ENCODE measurements around the gene ROBO4. TPM values are rescaled to one million over a fixed set of nuclear protein-coding genes. Genes with fewer than 3 reads are reported as not detected.

ROBO4 gene
- total and polyA plus RNA-seq, 2 experiments from 2014 or later, result not detected

- Mint-ChIP-seq H3K9me3 (peaks cover 4% of the 10 kb centered on the region; the same call in 2 of the 3 replicates), H3K27me3 (ENCODE audit: insufficient read depth, low read depth, poor library complexity) (peaks cover 7% of the 10 kb centered on the region), H3K36me3 (ENCODE audit: low read depth) (no peaks in the 10 kb centered on the region), H3K27ac (no peak overlapping the region), H3K4me3 (peak overlapping the region; percentile 65), H3K4me1 (peaks cover 27% of the 10 kb centered on the region)
- ATAC-seq, result no peak
- Histone ChIP-seq H2AFZ (no peak overlapping the region), H3K9me2 (ENCODE audit: insufficient read depth) (no peaks in the 10 kb centered on the region), H3K4me1 (ENCODE audit: insufficient read depth) (peaks cover 18% of the 10 kb centered on the region), H3K36me3 (ENCODE audit: insufficient read depth) (no peaks in the 10 kb centered on the region), H3K4me2 (peak overlapping the region; percentile 86), H3K27ac (ENCODE audit: low read depth) (no peak overlapping the region), H3K4me3 (peak overlapping the region; percentile 54), H3K79me2 (replicated peaks; ENCODE audit: insufficient read depth) (no peaks in the 10 kb centered on the region), H3K27me3 (ENCODE audit: insufficient read depth) (peaks cover 100% of the 10 kb centered on the region), H4K20me1 (replicated peaks; ENCODE audit: insufficient read depth) (peaks cover 38% of the 10 kb centered on the region), H3F3A (replicated peaks; ENCODE audit: low read depth) (peaks cover 24% of the 10 kb centered on the region; the same call in 1 of the 2 replicates)
- no peak for DNase-seq (ENCODE audit: low spot score)
- TF ChIP-seq JUNB (IDR thresholded peaks at IDR 0.05; ENCODE audit: unreplicated experiment) (no peak), POLR2AphosphoS5 (IDR thresholded peaks at IDR 0.05; ENCODE audit: low read depth) (no peak), ZNF114 (CRISPR knock-in tag; IDR thresholded peaks at IDR 0.05) (no peak), EZH2phosphoT487 (IDR thresholded peaks at IDR 0.05; ENCODE audit: unreplicated experiment) (no peak), CTCF (conservative IDR thresholded peaks at IDR 0.05; ENCODE audit: low read depth in 2 of 2) (no peak), EZH2 (IDR thresholded peaks at IDR 0.05; ENCODE audit: low read depth, unreplicated experiment) (peak; percentile 59), ZNF331 (CRISPR knock-in tag; IDR thresholded peaks at IDR 0.05; ENCODE audit: low read depth) (no peak), NANOG (IDR thresholded peaks at IDR 0.05; ENCODE audit: borderline replicate concordance) (no peak)
These were observed 54.1 kb downstream of the ROBO4 start for GRCh38 chr11:124843616-124843910.

GRCh38 chr11:124842305-124842704 is 55.4 kb downstream of the ROBO4 start:
- ATAC-seq (no peak), DNase-seq (ENCODE audit: low spot score) (no peak)
- Mint-ChIP-seq H3K4me1 (peaks cover 23% of the 10 kb centered on the region), H3K27ac (no peak overlapping the region), H3K9me3 (peaks cover 4% of the 10 kb centered on the region; the same call in 2 of the 3 replicates), H3K36me3 (ENCODE audit: low read depth) (no peaks in the 10 kb centered on the region), H3K4me3 (peak overlapping the region; percentile 65; the same call in 2 of the 3 replicates), H3K27me3 (ENCODE audit: insufficient read depth, low read depth, poor library complexity) (peaks cover 20% of the 10 kb centered on the region)
- no peaks in the 10 kb centered on the region for H3K9me2 ChIP-seq (ENCODE audit: insufficient read depth)
- no peak overlapping the region for H3K27ac ChIP-seq (ENCODE audit: low read depth)
- H3F3A ChIP-seq (replicated peaks; ENCODE audit: low read depth), result peaks cover 28% of the 10 kb centered on the region; the same call in 1 of the 2 replicates
- no peaks in the 10 kb centered on the region for H3K36me3 ChIP-seq (ENCODE audit: insufficient read depth)
- peaks cover 17% of the 10 kb centered on the region for H3K4me1 ChIP-seq (ENCODE audit: insufficient read depth)
- H3K4me3 ChIP-seq, result peak overlapping the region; percentile 54; the same call in 1 of the 2 replicates
- peaks cover 38% of the 10 kb centered on the region for H4K20me1 ChIP-seq (replicated peaks; ENCODE audit: insufficient read depth)
- H3K27me3 ChIP-seq (ENCODE audit: insufficient read depth), result peaks cover 100% of the 10 kb centered on the region
- H3K4me2 ChIP-seq, result peak overlapping the region; percentile 86
- H2AFZ ChIP-seq, result no peak overlapping the region
- H3K79me2 ChIP-seq (replicated peaks; ENCODE audit: insufficient read depth), result no peaks in the 10 kb centered on the region
- TF ChIP-seq NANOG (IDR thresholded peaks at IDR 0.05; ENCODE audit: borderline replicate concordance) (no peak), REST (IDR thresholded peaks at IDR 0.05; ENCODE audit: unreplicated experiment) (no peak), JUNB (IDR thresholded peaks at IDR 0.05; ENCODE audit: unreplicated experiment) (no peak), EZH2phosphoT487 (IDR thresholded peaks at IDR 0.05; ENCODE audit: unreplicated experiment) (no peak), ZNF462 (CRISPR knock-in tag; IDR thresholded peaks at IDR 0.05) (no peak), ZNF331 (CRISPR knock-in tag; IDR thresholded peaks at IDR 0.05; ENCODE audit: low read depth) (no peak), ZNF114 (CRISPR knock-in tag; IDR thresholded peaks at IDR 0.05) (no peak)
